H1 (cell line): ENCODE data around the gene IYD. TPM values are rescaled to one million over a fixed set of nuclear protein-coding genes. Genes with fewer than 3 reads are reported as not detected.

Experiments used
- CTCF ChIA-PET: fragments of 300-600 bp; sonication (Branson Sonifier 250); formaldehyde crosslinking; loops from one replicate; lab custom pipeline; 2021; ENCODE audit not compliant: partially characterized antibody; lab: Charles Lee
- POLR2A ChIA-PET: fragments of 300-600 bp; sonication (Branson Sonifier 250); formaldehyde crosslinking; loops from one replicate; lab custom pipeline; 2021; ENCODE audit warnings: inconsistent platforms; ENCODE audit not compliant: partially characterized antibody; lab: Charles Lee
- DNase-seq, 2 experiments: peaks; one replicate each; pipeline versions ENCODE4 v3.0.0 to v3.0.0-alpha.2; 2010 to 2022; ENCODE audit warnings: low spot score in 2 of 2, low read depth in 1 of 2, mixed read lengths in 1 of 2
- FAIRE-seq: peaks from 2 replicates; lab custom pipeline; 2011; peaks lifted over from hg19 to GRCh38; lab: Jason Lieb, UNC
- H2AFZ ChIP-seq: 2 replicates; pipeline ENCODE4 v1.8.1; 2012; ENCODE audit warnings: low read length, inconsistent platforms
- H2AK5ac ChIP-seq: 2 replicates; pipeline ENCODE4 v1.6.1; 2013; ENCODE audit warnings: low read depth, low read length
- H2BK120ac ChIP-seq: replicated peaks from 2 replicates; pipeline ENCODE3; 2013; ENCODE audit warnings: low read depth, low read length, inconsistent platforms
- H2BK12ac ChIP-seq: 2 replicates; pipeline ENCODE4 v1.6.1; 2013; ENCODE audit warnings: low read depth, low read length
- H2BK15ac ChIP-seq: 2 replicates; pipeline ENCODE4 v1.6.1; 2013; ENCODE audit warnings: low read length
- H2BK20ac ChIP-seq: 2 replicates; pipeline ENCODE4 v1.6.1; 2013; ENCODE audit warnings: low read length
- H2BK5ac ChIP-seq: 2 replicates; pipeline ENCODE4 v1.6.1; 2013; ENCODE audit warnings: low read depth, low read length
- H3K14ac ChIP-seq: 2 replicates; pipeline ENCODE4 v1.6.1; 2013; ENCODE audit warnings: inconsistent platforms; ENCODE audit not compliant: insufficient read length
- H3K18ac ChIP-seq: 2 replicates; pipeline ENCODE4 v1.6.1; 2013; ENCODE audit warnings: low read length; ENCODE audit errors: extremely low read depth
- H3K23ac ChIP-seq: 2 replicates; pipeline ENCODE4 v1.6.1; 2013; ENCODE audit warnings: inconsistent platforms; ENCODE audit not compliant: insufficient read length
- H3K23me2 ChIP-seq: 2 replicates; pipeline ENCODE4 v1.6.1; 2013; ENCODE audit warnings: low read depth, low read length
- H3K27ac ChIP-seq: 2 replicates; pipeline ENCODE4 v1.6.1; 2011; ENCODE audit warnings: low read depth, low read length, inconsistent platforms
- H3K27me3 ChIP-seq, 4 experiments: replicated peaks in 1 of 4; 1 replicate in 1 of 4; 2 replicates in 3 of 4; pipeline versions ENCODE4 v1.6.1 to v1.8.1; 2011 to 2013; ENCODE audit warnings: low read length in 3 of 4, mild to moderate bottlenecking in 3 of 4, inconsistent platforms in 2 of 4, mixed read lengths in 2 of 4, moderate library complexity in 1 of 4; ENCODE audit not compliant: control insufficient read depth in 3 of 4, insufficient read depth in 3 of 4; ENCODE audit errors: extremely low read depth in 1 of 4
- H3K36me3 ChIP-seq, 4 experiments: 2 replicates each; pipeline versions ENCODE4 v1.6.1 to v1.8.1; 2011 to 2013; ENCODE audit warnings: mild to moderate bottlenecking in 4 of 4, low read length in 3 of 4, moderate library complexity in 2 of 4, control low read depth in 1 of 4, inconsistent platforms in 1 of 4; ENCODE audit not compliant: insufficient read depth in 4 of 4, control insufficient read depth in 2 of 4
- H3K4ac ChIP-seq: replicated peaks from 2 replicates; pipeline ENCODE3; 2013; ENCODE audit warnings: low read length, low read depth, mixed read lengths, inconsistent platforms; ENCODE audit not compliant: insufficient read length
- H3K4me1 ChIP-seq, 4 experiments: replicated peaks in 1 of 4; 1 replicate in 1 of 4; 2 replicates in 3 of 4; pipeline versions ENCODE4 v1.6.1 to v1.8.1; 2011 to 2013; ENCODE audit warnings: low read length in 3 of 4, inconsistent platforms in 2 of 4, mixed read lengths in 1 of 4; ENCODE audit not compliant: insufficient read depth in 4 of 4, control insufficient read depth in 3 of 4
- H3K4me2 ChIP-seq, 2 experiments: 2 replicates each; pipeline versions ENCODE4 v1.6.1 to v1.8.1; 2011 to 2013; ENCODE audit warnings: low read depth in 2 of 2, low read length in 2 of 2, control low read depth in 1 of 2, inconsistent platforms in 1 of 2, mild to moderate bottlenecking in 1 of 2; ENCODE audit not compliant: insufficient read depth in 1 of 2
- H3K4me3 ChIP-seq, 4 experiments: fragments of 200-600, 300-600 bp in 1 of 4; sonication (generic), shearing (Covaris generic), sonication (Bioruptor Twin) in 1 of 4; 2 replicates each; pipeline versions ENCODE4 v1.5.1 to v1.8.1; 2011 to 2016; ENCODE audit warnings: low read length in 4 of 4, low read depth in 3 of 4, control low read depth in 2 of 4, inconsistent platforms in 2 of 4, mild to moderate bottlenecking in 2 of 4, mixed read lengths in 1 of 4, moderate library complexity in 1 of 4; ENCODE audit not compliant: insufficient read depth in 2 of 4; ENCODE audit errors: extremely low read depth in 1 of 4
- H3K56ac ChIP-seq: replicated peaks from 2 replicates; pipeline ENCODE3; 2013; ENCODE audit warnings: low read depth, mild to moderate bottlenecking, mixed read lengths, low read length, inconsistent platforms; ENCODE audit not compliant: insufficient read length
- H3K79me1 ChIP-seq: 2 replicates; pipeline ENCODE4 v1.6.1; 2013; ENCODE audit warnings: low read depth, low read length, control low read depth
- H3K79me2 ChIP-seq, 2 experiments: 2 replicates each; pipeline versions ENCODE4 v1.6.1 to v1.8.1; 2012 to 2013; ENCODE audit warnings: low read length in 2 of 2, mild to moderate bottlenecking in 2 of 2, inconsistent platforms in 1 of 2; ENCODE audit not compliant: insufficient read depth in 2 of 2, control insufficient read depth in 1 of 2
- H3K9ac ChIP-seq, 4 experiments: replicated peaks in 1 of 4; 1 replicate in 1 of 4; 2 replicates in 3 of 4; pipeline versions ENCODE4 v1.6.1 to v1.8.1; 2011 to 2013; ENCODE audit warnings: low read depth in 3 of 4, low read length in 3 of 4, control low read depth in 2 of 4, mild to moderate bottlenecking in 2 of 4, moderate library complexity in 2 of 4, inconsistent platforms in 1 of 4; ENCODE audit errors: extremely low read depth in 1 of 4
- H3K9me3 ChIP-seq, 2 experiments: 2 replicates each; pipeline versions ENCODE4 v1.6.1 to v1.8.1; 2012 to 2013; ENCODE audit warnings: mild to moderate bottlenecking in 2 of 2, moderate library complexity in 2 of 2, control low read depth in 1 of 2, inconsistent platforms in 1 of 2, low read depth in 1 of 2, low read length in 1 of 2, mixed read lengths in 1 of 2; ENCODE audit not compliant: insufficient read depth in 2 of 2
- H4K20me1 ChIP-seq, 2 experiments: replicated peaks in 1 of 2; 2 replicates each; pipeline versions ENCODE3 to v1.8.1; 2011 to 2013; ENCODE audit warnings: inconsistent platforms in 2 of 2, low read length in 2 of 2, mild to moderate bottlenecking in 1 of 2; ENCODE audit not compliant: insufficient read depth in 2 of 2, control insufficient read depth in 1 of 2
- H4K5ac ChIP-seq: 2 replicates; pipeline ENCODE4 v1.6.1; 2013; ENCODE audit warnings: low read length, low read depth, mixed read lengths, inconsistent platforms; ENCODE audit not compliant: insufficient read length
- H4K8ac ChIP-seq: 2 replicates; pipeline ENCODE4 v1.8.0; 2013; ENCODE audit warnings: mild to moderate bottlenecking, moderate library complexity, low read length, inconsistent platforms; ENCODE audit not compliant: insufficient read depth; ENCODE audit errors: extremely low read depth
- H4K91ac ChIP-seq: replicated peaks from 2 replicates; pipeline ENCODE3; 2013; ENCODE audit warnings: low read length, mixed read lengths, inconsistent platforms; ENCODE audit not compliant: insufficient read length
- BRCA1 ChIP-seq: IDR thresholded peaks from 2 replicates; pipeline ENCODE4 v1.6.1; 2012; ENCODE audit warnings: low read depth, low read length, improper control_type of control experiment
- CEBPB ChIP-seq: IDR thresholded peaks from 2 replicates; pipeline ENCODE4 v1.6.1; 2012; ENCODE audit warnings: low read depth, low read length
- CHD1 ChIP-seq: IDR thresholded peaks from 2 replicates; pipeline ENCODE4 v1.6.1; 2012; ENCODE audit warnings: low read depth, low read length, improper control_type of control experiment
- CTBP2 ChIP-seq: IDR thresholded peaks from 2 replicates; pipeline ENCODE4 v1.7.0; 2011; ENCODE audit warnings: borderline replicate concordance, mild to moderate bottlenecking, moderate library complexity, mixed read lengths, low read length; ENCODE audit not compliant: insufficient read depth, insufficient read length
- FOSL1 ChIP-seq: IDR thresholded peaks from 2 replicates; pipeline ENCODE4 v1.6.1; 2011; ENCODE audit warnings: mild to moderate bottlenecking, low read depth, low read length, moderate library complexity; ENCODE audit not compliant: insufficient read depth
- KDM1A ChIP-seq: fragments of 200-600, 300-600 bp; sonication (generic); IDR thresholded peaks from 2 replicates; pipeline ENCODE4 v1.7.1; 2016; ENCODE audit warnings: mild to moderate bottlenecking, low read length, borderline replicate concordance
- MAFK ChIP-seq: IDR thresholded peaks from 2 replicates; pipeline ENCODE4 v1.6.1; 2012; ENCODE audit warnings: low read depth, mild to moderate bottlenecking, improper control_type of control experiment, low read length
- NRF1 ChIP-seq: IDR thresholded peaks from 2 replicates; pipeline ENCODE4 v1.6.1; 2011; ENCODE audit warnings: mild to moderate bottlenecking, low read depth, low read length, improper control_type of control experiment
- RBBP5 ChIP-seq: IDR thresholded peaks from 2 replicates; pipeline ENCODE4 v1.7.1; 2012; ENCODE audit warnings: low read depth, mild to moderate bottlenecking, inconsistent platforms, low read length, moderate library complexity, borderline replicate concordance
- WGBS, 2 experiments: shearing (Covaris generic) in 1 of 2; methylation state at CpG; one replicate each; pipeline versions ENCODE4 v1.1.6 to v1.1.7; 2013 to 2015; ENCODE audit warnings: low lambda C conversion rate in 2 of 2, mixed read lengths in 2 of 2, inconsistent platforms in 1 of 2, low coverage in 1 of 2, missing lambda C conversion rate in 1 of 2; ENCODE audit not compliant: insufficient replicate concordance in 2 of 2, insufficient coverage in 1 of 2, insufficient read length in 1 of 2; ENCODE audit errors: extremely low coverage in 1 of 2, missing lambda C conversion rate in 1 of 2; 5-methylcytosine and 5-hydroxymethylcytosine counted together
- polyA plus RNA-seq, 7 experiments: library from polyadenylated mRNA; depleted of rRNA in 3 of 7; stranded (reverse) in 5 of 7; unstranded in 2 of 7; fragments of >200 nt in 5 of 7; fragments of 200-250 nt in 2 of 7; gene quantifications; 1 replicate in 5 of 7; 2 replicates in 1 of 7; 4 replicates in 1 of 7; pipeline versions ENCODE4 v1.2.1 to v1.2.3, GENCODE V29; 2011 to 2013; ENCODE audit warnings: missing spikeins in 2 of 7, mixed read lengths in 2 of 7
- total RNA-seq: library from RNA; stranded (reverse); fragmentation: NEBNext Ultra II Directional; extraction: Animal tissue kit (Norgen Biotek cat#: 25700); gene quantifications from 2 replicates; pipeline ENCODE4 v1.2.1, GENCODE V29; 2021
- TF ChIP-seq, protein P1 (sequence below): IDR thresholded peaks from 2 replicates; pipeline ENCODE4 v1.6.1; 2011; ENCODE audit warnings: low read length, improper control_type of control experiment

IYD gene
- total and polyA plus RNA-seq, 2 of the 8 experiments (the other 6 are each of a cell fraction or from before 2014, with no cell fraction given): not detected

DNA sequence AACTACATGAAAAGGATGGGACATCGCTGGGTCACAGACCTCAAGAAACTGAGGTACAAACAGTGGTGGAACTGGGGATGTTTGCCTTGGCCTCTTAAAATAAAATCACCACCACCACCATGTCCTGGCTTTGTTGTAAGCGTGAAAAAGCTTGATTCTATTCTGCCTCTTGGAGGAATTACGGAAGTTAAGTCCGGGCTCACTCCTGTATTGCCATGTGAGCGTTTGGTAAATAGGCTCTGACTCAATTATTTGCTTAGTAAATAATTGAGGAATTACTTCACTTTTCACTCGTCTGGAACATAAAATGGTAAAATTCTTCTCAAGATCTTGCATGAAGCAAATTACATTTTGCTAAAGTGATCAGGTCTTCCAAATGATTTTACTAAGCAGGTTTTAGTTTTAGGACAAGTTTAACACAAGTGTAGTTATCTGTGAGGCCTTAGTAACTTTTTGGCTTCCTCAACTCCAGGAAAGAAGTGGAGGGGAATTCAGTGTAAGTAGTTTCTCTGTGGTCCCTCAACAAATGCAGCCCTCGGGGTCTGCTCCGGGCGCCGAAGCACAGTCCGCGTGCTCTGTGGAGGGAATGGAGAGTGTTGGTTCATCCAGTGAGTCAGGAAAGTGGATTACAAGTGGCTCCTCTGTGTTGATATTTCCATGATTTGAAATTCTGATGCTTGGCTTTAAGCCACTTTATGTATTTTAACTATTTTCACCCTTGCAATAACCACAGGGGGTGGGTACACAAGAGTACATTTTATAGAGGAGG, 23.8 kb downstream of the IYD start:
- Histone ChIP-seq H3K4ac (no peak overlapping the region), H2BK20ac (no peak overlapping the region), H3K4me2 (no peak overlapping the region), H4K20me1 (no peaks in the 10 kb centered on the region), H3K4me1 (no peaks in the 10 kb centered on the region), H2AK5ac (no peak overlapping the region), H4K5ac (no peak overlapping the region), H3K79me2 (no peaks in the 10 kb centered on the region), H3K56ac (no peak overlapping the region), H3K23ac (no peak overlapping the region), H3K9me3 (no peaks in the 10 kb centered on the region)
- CTCF ChIA-PET: interaction anchor here (0.6 to 6.7 kb wide), 11 partner anchors 13 to 425 kb away, joined by 3 to 52 read pairs (median 4); no protein-coding TSS in a partner anchor
- TF ChIP-seq, protein P1, sequence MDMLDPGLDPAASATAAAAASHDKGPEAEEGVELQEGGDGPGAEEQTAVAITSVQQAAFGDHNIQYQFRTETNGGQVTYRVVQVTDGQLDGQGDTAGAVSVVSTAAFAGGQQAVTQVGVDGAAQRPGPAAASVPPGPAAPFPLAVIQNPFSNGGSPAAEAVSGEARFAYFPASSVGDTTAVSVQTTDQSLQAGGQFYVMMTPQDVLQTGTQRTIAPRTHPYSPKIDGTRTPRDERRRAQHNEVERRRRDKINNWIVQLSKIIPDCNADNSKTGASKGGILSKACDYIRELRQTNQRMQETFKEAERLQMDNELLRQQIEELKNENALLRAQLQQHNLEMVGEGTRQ: no peak
- no peak for TF ChIP-seq FOSL1
- no peak for TF ChIP-seq CHD1
- TF ChIP-seq NRF1: no peak
- no peak for TF ChIP-seq MAFK
- TF ChIP-seq CEBPB: no peak
- TF ChIP-seq BRCA1: no peak
- no peak for TF ChIP-seq RBBP5
- no peak for TF ChIP-seq KDM1A
- TF ChIP-seq CTBP2: no peak
- TF ChIP-seq, all 59 proteins: peak for 0
- no peaks in the 10 kb centered on the region for H3K79me1 ChIP-seq
- FAIRE-seq (no peak), DNase-seq (no peak)
- H3K23me2 ChIP-seq: no peaks in the 10 kb centered on the region
- H3K36me3 ChIP-seq: no peaks in the 10 kb centered on the region
- POLR2A ChIA-PET: no interaction called here
- no peaks in the 10 kb centered on the region for H3K27me3 ChIP-seq
- no peak overlapping the region for H3K9ac ChIP-seq
- WGBS, 2 experiments: 91% methylated on average over 12 of the region's 12 CpGs; no CpG with 5 or more reads in 1 of the 2 experiments
- H2BK15ac ChIP-seq: no peak overlapping the region
- H2AFZ ChIP-seq: 0 out of 2 replicates have a peak overlapping the region, but pooled peaks have one; percentile 2
- no peak overlapping the region for H4K8ac ChIP-seq
- H3K18ac ChIP-seq: no peak overlapping the region
- no peak overlapping the region for H4K91ac ChIP-seq
- H3K4me3 ChIP-seq: no peak overlapping the region
- H3K14ac ChIP-seq: no peak overlapping the region
- no peak overlapping the region for H3K27ac ChIP-seq
- H2BK5ac ChIP-seq: no peak overlapping the region
- H2BK120ac ChIP-seq: no peak overlapping the region
- H2BK12ac ChIP-seq: no peak overlapping the region
